Naive thymus-derived CD4-positive, alpha-beta T cell (primary cell): Measurements from ENCODE around the gene ISLR2. TPM values are rescaled to one million over a fixed set of nuclear protein-coding genes. Genes with fewer than 3 reads are reported as not detected.

Experiments used
- ATAC-seq: fragments of 150-1000 bp; cut with Tn5 transposase; 2 replicates; pipeline ENCODE4 v1.10.0; 2021; ENCODE audit warnings: mild to moderate bottlenecking, moderate library complexity
- CTCF ChIA-PET: fragments of 350-600 bp; sonication (Branson Sonifier 250); formaldehyde crosslinking; loops from one replicate; lab custom pipeline; 2021; ENCODE audit warnings: antibody characterized with exemption; lab: Charles Lee
- POLR2A ChIA-PET: fragments of 350-600 bp; sonication (Branson Sonifier 250); formaldehyde crosslinking; loops from one replicate; lab custom pipeline; 2021; ENCODE audit warnings: antibody characterized with exemption, inconsistent platforms; lab: Charles Lee
- DNase-seq, 9 donors: peaks; one replicate each; pipeline versions ENCODE4 v3.0.0 to v3.0.0-alpha.2; 2020 to 2022; ENCODE audit warnings: mixed read lengths in 1 of 9
- H3K27ac ChIP-seq: one replicate; pipeline ENCODE4 v1.7.0; 2013; ENCODE audit warnings: mild to moderate bottlenecking, low read depth, low read length, moderate library complexity
- H3K27me3 ChIP-seq, 2 donors: one replicate each; pipeline ENCODE4 v1.7.0; 2013; ENCODE audit warnings: low read length in 2 of 2, mild to moderate bottlenecking in 2 of 2, moderate library complexity in 2 of 2; ENCODE audit not compliant: control insufficient read depth in 2 of 2, insufficient read depth in 2 of 2
- H3K36me3 ChIP-seq, 3 experiments: 1 replicate in 2 of 3; 2 replicates in 1 of 3; pipeline ENCODE4 v1.7.0; 2013; ENCODE audit warnings: low read length in 3 of 3, mild to moderate bottlenecking in 3 of 3, moderate library complexity in 1 of 3; ENCODE audit not compliant: insufficient read depth in 3 of 3, control insufficient read depth in 2 of 3
- H3K4me1 ChIP-seq, 2 donors: one replicate each; pipeline ENCODE4 v1.7.0; 2013; ENCODE audit warnings: low read length in 2 of 2, mild to moderate bottlenecking in 2 of 2, moderate library complexity in 1 of 2; ENCODE audit not compliant: control insufficient read depth in 2 of 2, insufficient read depth in 2 of 2
- H3K4me3 ChIP-seq: 2 replicates; pipeline ENCODE4 v1.7.0; 2013; ENCODE audit warnings: mild to moderate bottlenecking, low read length
- H3K9me3 ChIP-seq, 3 experiments: 1 replicate in 2 of 3; 2 replicates in 1 of 3; pipeline ENCODE4 v1.7.0; 2013; ENCODE audit warnings: low read length in 3 of 3; ENCODE audit not compliant: control insufficient read depth in 2 of 3
- H3K27ac Mint-ChIP-seq, 9 donors: one replicate each; pipeline ENCODE4 v1.8.0; 2020 to 2022; ENCODE audit warnings: mixed read lengths in 9 of 9, mild to moderate bottlenecking in 8 of 9, moderate library complexity in 5 of 9, inconsistent platforms in 2 of 9
- H3K27me3 Mint-ChIP-seq, 5 donors: one replicate each; pipeline ENCODE4 v1.8.0; 2021 to 2022; ENCODE audit warnings: mixed read lengths in 5 of 5, mild to moderate bottlenecking in 1 of 5
- H3K36me3 Mint-ChIP-seq, 5 donors: one replicate each; pipeline ENCODE4 v1.8.0; 2020 to 2022; ENCODE audit warnings: mixed read lengths in 5 of 5, mild to moderate bottlenecking in 3 of 5, inconsistent platforms in 1 of 5
- H3K4me1 Mint-ChIP-seq, 7 donors: one replicate each; pipeline ENCODE4 v1.8.0; 2020 to 2022; ENCODE audit warnings: mixed read lengths in 7 of 7, mild to moderate bottlenecking in 3 of 7, inconsistent platforms in 1 of 7
- H3K4me3 Mint-ChIP-seq, 10 donors: one replicate each; pipeline ENCODE4 v1.8.0; 2020 to 2022; ENCODE audit warnings: mild to moderate bottlenecking in 10 of 10, mixed read lengths in 10 of 10, moderate library complexity in 6 of 10, inconsistent platforms in 2 of 10
- H3K9me3 Mint-ChIP-seq, 11 donors: one replicate each; pipeline ENCODE4 v1.8.0; 2020 to 2022; ENCODE audit warnings: mixed read lengths in 11 of 11, mild to moderate bottlenecking in 4 of 11, inconsistent platforms in 1 of 11, moderate library complexity in 1 of 11
- intact Hi-C, 2 donors: fragments of 100-400 bp; cut with micrococcal nuclease; formaldehyde crosslinking; loops; one replicate each; pipeline ENCODE4 v1.15.1; 2023
- polyA plus RNA-seq, 2 donors: library from polyadenylated mRNA; unstranded; fragments of 300-500 nt; fragmentation: Illumina TruSeq; gene quantifications; one replicate each; pipeline ENCODE4 v1.2.3, GENCODE V29; 2021
- total RNA-seq, 6 experiments: library from RNA in 5 of 6; stranded (reverse) in 5 of 6; gene quantifications; 1 replicate in 5 of 6; 2 replicates in 1 of 6; pipeline ENCODE4 v1.2.3 and lab custom pipeline; 2021 to 2026

ISLR2 gene
- total and polyA plus RNA-seq, 7 experiments from 2014 or later = not detected

DNA sequence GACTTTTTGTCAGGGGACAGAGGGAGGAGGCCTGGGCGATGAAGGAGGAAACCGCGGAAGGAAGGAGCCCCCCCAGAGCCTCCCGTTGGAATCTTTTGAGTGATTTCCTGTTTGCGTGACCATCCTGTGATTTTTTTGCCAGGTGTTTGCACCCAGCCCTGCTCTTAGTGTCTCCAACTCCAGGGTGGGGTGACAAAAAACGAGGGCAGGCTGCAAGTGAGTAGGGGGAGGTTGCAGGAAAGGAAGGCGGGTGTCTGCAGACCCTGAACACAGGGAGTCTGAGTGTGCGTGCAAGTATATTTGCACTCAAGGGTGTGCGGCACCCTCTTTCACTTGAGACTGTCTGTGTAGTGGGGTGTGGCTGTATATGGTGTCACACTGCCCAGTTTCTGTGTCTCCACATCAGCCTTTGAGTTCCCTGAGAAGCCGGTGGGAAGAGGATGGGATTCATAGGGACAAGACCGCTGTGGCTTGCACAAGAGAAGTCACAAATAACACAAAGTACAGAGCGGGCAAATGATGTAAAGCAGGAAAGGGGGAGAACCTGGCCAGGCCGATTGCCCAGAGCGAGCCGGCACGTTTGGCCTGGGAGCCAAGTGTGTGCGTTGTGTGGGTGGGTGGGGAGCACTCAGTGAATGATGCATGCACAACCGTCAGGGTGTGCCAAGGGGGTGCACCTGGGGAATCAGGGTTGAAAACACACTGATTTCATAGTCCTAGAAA lies 6.6 kb downstream of the ISLR2 start:
- POLR2A ChIA-PET = no interaction called here
- peaks cover 4 to 20% of the 10 kb centered on the region in 2 donors for H3K4me1 ChIP-seq
- no peak overlapping the region for H3K27ac ChIP-seq
- no peak for DNase-seq
- peaks cover 0 to 4% (median 0%) of the 10 kb centered on the region in 5 donors for H3K36me3 Mint-ChIP-seq
- H3K4me1 Mint-ChIP-seq = peaks cover 15 to 33% (median 22%) of the 10 kb centered on the region in 7 donors
- peaks cover 57 to 82% (median 75%) of the 10 kb centered on the region in 5 donors for H3K27me3 Mint-ChIP-seq
- no peak overlapping the region for H3K4me3 ChIP-seq
- H3K27ac Mint-ChIP-seq = peak overlapping the region in 2 of 9 donors; percentile 58 to 73
- H3K4me3 Mint-ChIP-seq = peak overlapping the region; percentile 70 to 83 (median 78)
- H3K36me3 ChIP-seq = no peaks in the 10 kb centered on the region
- CTCF ChIA-PET = no interaction called here
- no peak for ATAC-seq
- peaks cover 0 to 18% of the 10 kb centered on the region in 2 donors for H3K27me3 ChIP-seq
- peaks cover 0 to under 1% (median 0%) of the 10 kb centered on the region in 11 donors for H3K9me3 Mint-ChIP-seq
- no peaks in the 10 kb centered on the region for H3K9me3 ChIP-seq
- intact Hi-C loops = no loop called here

DNA sequence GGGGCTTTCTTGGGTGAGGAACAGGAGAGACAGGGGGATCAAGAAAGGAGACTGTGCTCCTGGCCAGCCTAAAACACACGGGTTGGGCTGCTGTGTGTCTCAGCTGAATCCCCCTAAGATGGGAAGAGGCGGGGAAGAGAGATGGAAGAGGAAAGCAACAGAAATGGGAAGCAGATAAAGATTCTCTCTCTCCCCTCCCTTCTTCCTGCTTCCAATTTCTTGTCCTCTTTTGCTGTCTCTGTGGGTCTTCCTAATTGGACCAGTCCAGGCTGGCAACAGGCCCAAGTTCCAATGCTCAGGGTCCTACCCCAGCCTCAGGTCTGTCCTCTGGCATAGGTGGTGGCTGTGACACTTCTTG lies 7.1 kb downstream of the ISLR2 start:
- Mint-ChIP-seq H3K4me1 (peaks cover 10 to 30% (median 18%) of the 10 kb centered on the region in 7 donors), H3K9me3 (no peaks in the 10 kb centered on the region), H3K27me3 (peaks cover 55 to 80% (median 70%) of the 10 kb centered on the region in 5 donors), H3K36me3 (peaks cover 0 to 4% (median 0%) of the 10 kb centered on the region in 5 donors), H3K27ac (no peak overlapping the region), H3K4me3 (peak overlapping the region in 6 of 10 donors; percentile 26 to 80 (median 78))
- H3K4me1 ChIP-seq = peaks cover 4 to 20% of the 10 kb centered on the region in 2 donors
- ATAC-seq (no peak), DNase-seq (no peak)
- CTCF ChIA-PET = no interaction called here
- intact Hi-C loops = no loop called here
- no peaks in the 10 kb centered on the region for H3K36me3 ChIP-seq
- no peak overlapping the region for H3K4me3 ChIP-seq
- H3K27me3 ChIP-seq = peaks cover 0 to 18% of the 10 kb centered on the region in 2 donors
- POLR2A ChIA-PET = no interaction called here
- H3K9me3 ChIP-seq = no peaks in the 10 kb centered on the region
- H3K27ac ChIP-seq = no peak overlapping the region

DNA sequence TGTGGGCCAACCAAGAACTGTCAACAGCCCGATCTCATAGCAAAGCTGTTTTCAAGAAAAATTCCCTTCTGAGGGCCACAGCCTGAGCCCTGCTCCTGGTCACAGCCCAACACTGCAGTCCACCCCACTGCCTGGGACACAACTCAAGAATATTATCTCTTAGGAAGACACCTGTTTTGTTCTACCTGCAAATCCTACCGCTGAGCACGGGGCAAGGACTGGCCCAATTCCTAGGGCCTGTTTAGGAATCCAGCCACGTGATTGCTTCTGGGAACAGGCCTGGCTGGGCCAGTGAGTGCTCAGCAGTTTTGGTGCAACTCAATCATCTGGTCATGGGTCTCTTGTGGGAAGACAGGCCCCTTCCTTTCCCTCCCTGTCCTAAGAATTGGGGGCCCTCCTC lies 8.3 kb downstream of the ISLR2 start:
- Histone ChIP-seq H3K4me1 (peaks cover 4 to 20% of the 10 kb centered on the region in 2 donors), H3K27me3 (peaks cover 0 to 18% of the 10 kb centered on the region in 2 donors), H3K27ac (no peak overlapping the region), H3K9me3 (no peaks in the 10 kb centered on the region), H3K4me3 (no peak overlapping the region), H3K36me3 (no peaks in the 10 kb centered on the region)
- no peak for DNase-seq
- peaks cover 56 to 78% (median 70%) of the 10 kb centered on the region in 5 donors for H3K27me3 Mint-ChIP-seq
- H3K27ac Mint-ChIP-seq = no peak overlapping the region
- no peaks in the 10 kb centered on the region for H3K9me3 Mint-ChIP-seq
- H3K4me3 Mint-ChIP-seq = no peak overlapping the region
- H3K36me3 Mint-ChIP-seq = peaks cover 0 to 4% (median 0%) of the 10 kb centered on the region in 5 donors
- ATAC-seq = no peak
- POLR2A ChIA-PET = no interaction called here
- H3K4me1 Mint-ChIP-seq = peaks cover 10 to 30% (median 18%) of the 10 kb centered on the region in 7 donors
- intact Hi-C loops = no loop called here
- CTCF ChIA-PET = no interaction called here

GRCh38 chr15:74141591-74141990 lies 11.2 kb downstream of the ISLR2 start:
- peaks cover 6 to 11% (median 9%) of the 10 kb centered on the region in 7 donors for H3K4me1 Mint-ChIP-seq
- H3K4me1 ChIP-seq = peaks cover 0 to 8% of the 10 kb centered on the region in 2 donors
- DNase-seq = no peak
- intact Hi-C loops = no loop called here
- peaks cover 0 to 5% (median 0%) of the 10 kb centered on the region in 3 experiments for H3K9me3 ChIP-seq
- POLR2A ChIA-PET = no interaction called here
- H3K27ac ChIP-seq = no peak overlapping the region
- H3K36me3 ChIP-seq = no peaks in the 10 kb centered on the region
- CTCF ChIA-PET = no interaction called here
- peaks cover 0 to 9% (median 0%) of the 10 kb centered on the region in 11 donors for H3K9me3 Mint-ChIP-seq
- peaks cover 0 to 9% (median 0%) of the 10 kb centered on the region in 5 donors for H3K36me3 Mint-ChIP-seq
- no peak overlapping the region for H3K4me3 ChIP-seq
- peaks cover 59 to 80% (median 69%) of the 10 kb centered on the region in 5 donors for H3K27me3 Mint-ChIP-seq
- H3K27me3 ChIP-seq = peaks cover 0 to 11% of the 10 kb centered on the region in 2 donors
- ATAC-seq = no peak
- no peak overlapping the region for H3K27ac Mint-ChIP-seq
- H3K4me3 Mint-ChIP-seq = no peak overlapping the region

DNA sequence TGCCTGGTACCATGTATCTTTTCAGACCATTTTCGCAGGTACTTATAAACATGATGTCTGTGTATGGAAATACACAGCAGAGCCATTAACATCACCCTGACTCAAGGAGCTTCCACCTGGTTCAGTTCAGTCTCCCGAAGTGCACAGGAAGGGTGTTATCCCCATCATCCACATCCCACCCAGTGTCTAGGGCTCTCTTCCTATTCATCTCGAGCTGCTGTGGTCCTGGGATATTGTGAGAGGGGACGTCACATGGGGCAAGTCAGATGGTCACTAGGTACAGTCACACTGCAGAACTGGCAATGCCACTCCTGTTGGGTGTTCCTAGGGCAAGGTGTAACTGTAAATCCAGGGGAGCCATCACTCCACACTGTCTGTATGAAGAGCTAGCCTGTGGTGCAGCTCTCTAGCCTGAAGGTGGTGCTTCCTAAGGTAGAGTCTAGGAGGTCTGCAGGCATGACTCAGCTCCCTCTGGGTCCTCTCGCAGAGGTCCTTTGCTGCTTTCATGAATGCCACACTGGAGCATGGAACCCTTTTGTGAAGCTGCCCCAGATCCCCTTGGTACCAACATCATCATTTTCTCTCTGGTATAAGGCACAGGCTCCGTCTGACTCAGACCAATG lies 13.9 kb downstream of the ISLR2 start:
- Mint-ChIP-seq H3K9me3 (peaks cover 0 to 15% (median 0%) of the 10 kb centered on the region in 11 donors), H3K4me1 (no peaks in the 10 kb centered on the region)
- ATAC-seq = no peak

DNA sequence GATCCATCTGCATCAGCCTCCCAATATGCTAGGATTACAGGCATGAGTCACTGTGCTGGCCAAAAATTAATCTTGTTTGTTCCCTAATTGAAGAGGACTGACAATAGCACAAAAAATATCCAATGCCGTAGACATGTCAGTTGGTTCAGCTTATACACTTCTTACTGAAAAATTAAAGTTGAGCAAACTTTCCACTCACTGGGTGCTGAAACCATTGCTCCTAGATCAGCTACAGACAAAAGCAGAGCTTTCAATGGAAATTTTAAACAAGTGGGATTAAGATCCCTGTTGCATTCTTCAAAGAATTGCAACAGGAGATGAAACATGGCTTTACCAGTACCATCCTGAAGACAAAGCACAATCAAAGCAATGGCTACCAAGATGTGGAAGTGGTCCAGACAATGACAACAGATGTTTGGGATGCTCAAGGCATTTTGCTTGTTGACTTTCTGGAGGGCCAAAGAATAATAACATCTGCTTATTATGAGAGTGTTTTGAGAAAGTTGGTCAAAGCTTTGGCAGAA lies 16.0 kb downstream of the ISLR2 start:
- H3K4me1 Mint-ChIP-seq = no peaks in the 10 kb centered on the region
- Histone ChIP-seq H3K9me3 (peaks cover 0 to 6% (median 0%) of the 10 kb centered on the region in 3 experiments), H3K27me3 (no peaks in the 10 kb centered on the region), H3K4me3 (no peak overlapping the region), H3K27ac (no peak overlapping the region), H3K4me1 (no peaks in the 10 kb centered on the region), H3K36me3 (no peaks in the 10 kb centered on the region)
- peaks cover 0 to 4% (median 0%) of the 10 kb centered on the region in 5 donors for H3K36me3 Mint-ChIP-seq
- peaks cover 44 to 57% (median 48%) of the 10 kb centered on the region in 5 donors for H3K27me3 Mint-ChIP-seq
- DNase-seq = no peak
- ChIA-PET CTCF (no interaction called here), POLR2A (no interaction called here)
- ATAC-seq = no peak
- H3K9me3 Mint-ChIP-seq = peaks cover 0 to 15% (median 0%) of the 10 kb centered on the region in 11 donors
- no peak overlapping the region for H3K27ac Mint-ChIP-seq
- intact Hi-C loops = no loop called here
- no peak overlapping the region for H3K4me3 Mint-ChIP-seq

More for the DNA sequence above, 13.9 kb downstream of the ISLR2 start:
- Histone ChIP-seq H3K27ac (no peak overlapping the region), H3K36me3 (no peaks in the 10 kb centered on the region), H3K9me3 (peaks cover 0 to 6% (median 0%) of the 10 kb centered on the region in 3 experiments), H3K4me3 (no peak overlapping the region), H3K27me3 (no peaks in the 10 kb centered on the region), H3K4me1 (no peaks in the 10 kb centered on the region)
- intact Hi-C loops = no loop called here
- no peak for DNase-seq
- Mint-ChIP-seq H3K36me3 (peaks cover 0 to 4% (median 0%) of the 10 kb centered on the region in 5 donors), H3K27me3 (peaks cover 48 to 65% (median 59%) of the 10 kb centered on the region in 5 donors), H3K4me3 (no peak overlapping the region), H3K27ac (no peak overlapping the region)
- POLR2A ChIA-PET = interaction anchor here (0.8 kb wide), 1 partner anchor 365 kb away, joined by 3 read pairs; no protein-coding TSS in a partner anchor
- CTCF ChIA-PET = no interaction called here
